GM21723 (cell line): ENCODE data around the gene ITIH6.
"Not testable (repeated sequence)": the region's sequence is repeated elsewhere in the genome, so short reads cannot be mapped to it uniquely, and the experiment has no call there.

Source experiments
- ATAC-seq: cut with Tn5 transposase; IDR thresholded peaks from one replicate; pipeline ENCODE4 v1.9.1; 2021; ENCODE audit warnings: mild to moderate bottlenecking, moderate library complexity; ENCODE audit not compliant: unreplicated experiment

ITIH6 gene

DNA sequence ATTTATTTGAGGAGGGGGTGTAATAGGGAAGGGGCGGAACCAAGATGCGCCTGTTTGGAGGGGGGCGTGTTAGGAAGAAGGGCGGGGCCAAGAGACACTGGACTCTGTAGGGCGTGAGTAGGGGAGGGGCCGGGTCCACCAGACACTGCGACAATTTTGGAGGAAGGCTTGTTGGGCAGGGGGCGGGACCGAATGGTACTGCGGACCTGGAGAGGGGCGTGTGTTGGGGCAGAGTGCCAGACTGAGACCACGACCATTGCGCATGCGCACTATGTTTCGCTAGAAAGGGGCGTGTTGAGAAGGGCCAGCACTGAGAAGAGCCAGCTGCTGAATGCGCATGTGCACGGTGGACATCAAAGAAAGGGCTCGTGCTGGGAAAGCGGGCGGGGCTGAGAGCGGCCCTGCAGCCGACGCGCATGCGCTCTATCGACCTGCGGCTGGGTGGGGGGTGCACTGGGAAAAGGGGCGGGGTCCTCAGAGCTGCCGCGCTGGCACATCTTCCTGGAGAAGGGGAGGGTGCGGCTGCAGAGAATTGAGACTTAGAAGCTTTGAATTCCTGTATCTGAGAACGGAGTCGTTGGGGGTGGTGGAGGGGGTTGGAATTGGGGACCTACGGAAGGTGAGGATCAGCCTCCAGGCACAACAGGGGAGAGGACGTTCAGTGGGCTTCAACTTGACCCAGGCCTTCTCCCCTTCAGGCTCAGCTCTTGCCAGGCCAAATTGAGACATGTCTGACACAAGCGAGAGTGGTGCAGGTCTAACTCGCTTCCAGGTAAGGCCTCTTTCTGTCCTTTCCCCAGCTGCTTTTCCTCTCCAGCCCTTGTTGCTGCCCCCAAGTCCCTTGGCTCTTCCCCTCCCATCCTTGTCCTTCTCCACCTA is 10.8 kb upstream of the ITIH6 start:
- ATAC-seq = peak; percentile 82

DNA sequence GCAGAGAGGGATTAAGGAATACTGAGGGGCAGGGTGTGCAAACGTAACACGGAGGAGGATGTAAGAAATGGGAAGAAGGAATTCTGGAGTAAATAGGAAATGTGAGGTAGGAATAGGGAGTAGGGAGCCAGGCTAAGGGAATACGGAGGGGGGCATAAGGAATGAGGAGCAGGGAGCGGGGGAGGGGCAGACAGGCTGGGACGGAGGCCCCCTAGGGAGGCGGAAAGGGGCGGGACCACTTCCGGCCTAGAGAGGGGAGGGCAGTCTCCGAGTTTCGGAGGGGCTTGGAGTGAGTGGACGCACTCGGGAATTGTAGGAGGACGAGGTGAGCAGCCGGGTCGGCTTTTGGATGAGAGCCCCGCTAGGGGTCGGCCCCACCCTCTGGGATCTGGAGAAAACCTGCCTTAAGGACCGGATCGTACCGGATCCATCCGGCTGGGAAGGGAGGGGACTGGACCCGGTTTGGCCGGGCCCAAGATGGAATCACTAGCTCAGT is 10.1 kb upstream of the ITIH6 start:
- peak; percentile 38 for ATAC-seq

- no peak for ATAC-seq
Observed at GRCh38 chrX:54807524-54808108, 9.6 kb upstream of the ITIH6 start, which contains the start of gene MAGED2. MAGED2 (plus strand) TSS chrX:54807745; CDS start chrX:54809332, 1,587 bp downstream.

GRCh38 chrX:54799046-54799445 is 991 bp upstream of the ITIH6 start:
- ATAC-seq = no peak

DNA sequence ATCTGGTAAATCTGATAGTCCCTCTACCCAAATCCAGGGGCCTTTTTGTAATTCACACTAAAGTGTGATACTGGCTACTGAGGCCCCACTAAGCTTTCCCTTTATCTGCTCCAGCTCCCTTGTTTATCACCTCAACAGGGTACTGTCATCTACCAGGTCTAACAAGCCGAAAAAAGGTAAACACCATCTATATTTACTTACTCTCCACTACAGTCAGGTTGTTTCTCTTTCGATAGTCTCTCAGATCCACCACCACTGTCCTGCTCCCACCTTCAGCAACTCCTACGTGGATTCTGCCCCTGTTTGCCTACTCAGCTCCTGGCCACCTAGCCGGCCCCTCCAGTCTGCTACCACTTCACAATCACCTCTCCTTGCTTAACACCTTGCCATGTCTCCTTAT is 3.3 kb downstream of the ITIH6 start:
- no peak for ATAC-seq

DNA sequence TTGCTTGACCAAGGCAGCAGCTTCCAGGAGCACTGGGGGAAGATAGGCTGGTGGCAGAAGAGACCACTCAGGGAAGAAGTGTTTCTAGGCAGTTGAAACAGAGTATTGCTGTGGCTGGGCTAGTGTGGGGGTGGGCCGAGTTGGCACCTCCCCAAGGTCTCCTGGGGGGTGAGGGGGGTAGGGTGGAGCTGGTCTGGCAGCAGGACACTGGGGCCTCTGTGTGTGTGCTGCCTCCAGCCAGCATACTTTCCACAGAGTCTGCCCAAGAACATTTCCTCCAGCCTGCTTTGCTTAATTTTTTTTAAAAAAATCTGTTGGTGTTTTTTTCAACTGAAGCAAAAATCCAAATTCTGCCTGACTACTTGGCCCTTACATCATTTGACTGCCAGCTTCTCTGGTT is 4.0 kb downstream of the ITIH6 start:
- ATAC-seq = no peak

GRCh38 chrX:54789405-54789804 is 8.7 kb downstream of the ITIH6 start:
- not testable (repeated sequence) for ATAC-seq

DNA sequence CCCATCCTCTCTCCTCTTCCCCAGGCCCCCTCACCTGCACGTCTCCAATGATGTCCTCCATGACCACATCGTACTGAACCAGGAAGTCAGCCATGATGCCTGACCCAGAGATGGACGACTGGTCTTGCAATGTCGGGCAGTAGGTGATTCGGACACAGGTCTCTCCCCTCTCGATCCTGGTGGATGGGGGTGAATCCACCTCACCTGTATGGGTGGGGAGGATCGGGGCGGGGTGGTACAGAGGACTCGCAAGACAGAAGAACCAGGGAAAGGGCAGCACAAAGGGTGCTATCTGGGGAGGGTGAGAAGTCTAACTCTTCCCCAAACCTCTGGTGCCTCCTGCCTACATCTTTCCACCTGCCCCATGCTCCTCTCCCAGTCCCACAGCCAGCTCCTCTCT is 9.6 kb downstream of the ITIH6 start:
- no peak for ATAC-seq

DNA sequence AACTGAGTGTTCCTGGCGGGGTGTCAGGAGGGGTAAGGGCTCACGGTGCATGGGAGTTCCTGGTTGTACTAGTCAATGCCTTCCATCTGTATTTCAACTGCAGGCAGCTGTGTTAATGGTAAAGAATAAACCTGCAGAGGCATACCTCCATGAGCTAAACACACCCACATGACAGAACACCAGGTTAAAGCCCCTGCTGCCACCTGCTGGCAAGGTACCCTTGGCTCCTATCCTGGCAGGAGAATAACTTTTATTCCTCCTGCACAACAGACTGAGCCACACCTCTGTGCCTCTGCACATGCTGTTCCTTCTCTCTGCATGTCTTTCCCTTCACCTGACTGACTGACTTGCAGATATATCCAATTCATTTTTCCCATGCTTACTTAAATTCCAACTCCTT is 11.1 kb downstream of the ITIH6 start:
- ATAC-seq = no peak

DNA sequence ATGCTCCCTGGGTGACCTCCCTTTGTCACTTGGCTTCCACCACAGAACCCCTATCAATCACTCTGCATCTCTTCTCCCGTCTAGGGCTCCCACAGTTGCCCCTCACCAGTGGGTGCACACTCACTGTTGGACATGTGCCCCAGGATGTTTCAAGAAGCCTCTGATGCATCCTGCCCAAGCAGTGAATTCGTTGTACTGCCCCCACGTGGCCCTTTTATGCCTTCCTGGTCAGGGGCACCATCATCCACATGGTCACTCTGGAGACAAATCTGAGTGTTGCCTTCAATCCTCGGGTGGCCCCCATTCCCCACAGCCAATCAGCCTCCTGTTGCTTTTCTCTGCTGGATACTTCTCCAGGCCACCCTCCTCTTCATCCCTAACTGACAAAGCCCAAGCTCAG is 12.2 kb downstream of the ITIH6 start:
- ATAC-seq = no peak

- no peak for ATAC-seq
Observed at GRCh38 chrX:54776987-54777672, 20.9 kb downstream of the ITIH6 start.

GRCh38 chrX:54776061-54776460 is 22.0 kb downstream of the ITIH6 start:
- ATAC-seq = no peak

DNA sequence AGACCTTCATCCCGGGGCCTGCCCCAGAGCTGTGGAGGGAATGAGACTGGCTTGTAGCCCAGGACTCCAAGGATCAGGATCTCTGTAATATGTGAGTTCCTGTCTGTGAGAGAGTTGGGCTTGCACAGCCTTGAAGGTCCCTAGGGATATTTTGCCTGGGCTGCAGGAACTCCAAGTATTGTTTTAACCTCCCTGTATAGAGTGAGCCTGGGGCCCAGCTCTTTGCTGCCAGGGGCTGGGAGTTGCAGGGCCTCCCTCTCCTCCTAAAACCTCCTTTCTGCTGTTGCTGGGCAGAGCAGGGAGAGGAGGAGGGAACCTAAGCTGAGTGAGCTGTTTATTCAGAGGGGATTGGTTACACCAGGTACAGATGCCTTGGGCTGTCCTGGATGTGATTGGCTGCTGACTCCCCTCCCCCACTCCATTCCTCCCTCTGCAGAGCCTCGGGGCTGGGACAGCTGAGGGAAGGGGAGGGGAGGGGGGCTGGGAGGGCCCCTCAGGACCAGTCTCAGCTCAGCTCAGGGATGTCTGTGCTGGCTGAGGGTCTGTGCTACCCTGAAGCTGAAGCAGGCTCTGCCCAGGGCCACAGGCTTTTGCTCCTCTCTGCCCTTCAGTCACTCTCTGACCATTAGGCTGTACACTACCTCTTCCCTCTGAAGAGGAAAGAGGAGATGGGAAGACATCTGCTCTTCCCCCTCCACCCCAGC is 23.5 kb downstream of the ITIH6 start:
- ATAC-seq = not testable (repeated sequence)

- no peak for ATAC-seq
Observed at GRCh38 chrX:54758114-54759055, 39.7 kb downstream of the ITIH6 start.

- ATAC-seq = no peak
Observed at GRCh38 chrX:54754854-54755253, 43.2 kb downstream of the ITIH6 start.

- no peak for ATAC-seq
Observed at GRCh38 chrX:54748626-54749025, 49.4 kb downstream of the ITIH6 start.

DNA sequence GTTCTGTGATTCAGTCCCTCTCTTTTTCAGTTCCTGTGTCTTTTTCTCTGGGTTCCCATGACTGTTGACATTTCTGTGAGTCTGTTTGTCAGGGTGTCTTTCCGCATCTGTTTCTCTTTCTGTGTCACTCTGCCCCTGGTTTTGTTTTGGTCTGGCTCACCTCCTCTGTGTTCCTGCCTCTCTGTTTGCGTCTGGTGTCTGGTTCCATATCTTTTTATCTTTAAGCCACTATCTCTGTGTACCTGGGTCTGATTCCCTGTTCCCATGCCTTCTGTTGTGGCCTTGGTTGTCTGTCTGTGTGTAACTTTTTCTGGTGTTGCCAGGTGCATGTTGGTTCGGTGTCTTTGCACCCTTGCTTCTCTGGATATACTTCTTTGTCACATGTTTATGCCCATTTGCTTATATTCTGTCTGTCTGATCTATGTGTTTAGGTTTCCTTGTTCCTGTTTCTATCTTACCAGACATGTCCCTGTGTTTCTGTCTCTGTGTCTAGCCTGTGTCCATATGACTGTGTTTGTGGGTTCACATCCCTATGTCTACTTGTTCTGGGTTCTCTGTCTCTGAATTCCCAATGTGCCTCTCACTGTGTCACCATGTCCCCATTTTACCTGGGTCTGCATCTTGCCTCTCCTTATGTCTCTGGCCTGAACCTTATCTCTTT is 50.2 kb downstream of the ITIH6 start:
- ATAC-seq = no peak

GRCh38 chrX:54746928-54747327 is 51.1 kb downstream of the ITIH6 start:
- ATAC-seq = no peak

DNA sequence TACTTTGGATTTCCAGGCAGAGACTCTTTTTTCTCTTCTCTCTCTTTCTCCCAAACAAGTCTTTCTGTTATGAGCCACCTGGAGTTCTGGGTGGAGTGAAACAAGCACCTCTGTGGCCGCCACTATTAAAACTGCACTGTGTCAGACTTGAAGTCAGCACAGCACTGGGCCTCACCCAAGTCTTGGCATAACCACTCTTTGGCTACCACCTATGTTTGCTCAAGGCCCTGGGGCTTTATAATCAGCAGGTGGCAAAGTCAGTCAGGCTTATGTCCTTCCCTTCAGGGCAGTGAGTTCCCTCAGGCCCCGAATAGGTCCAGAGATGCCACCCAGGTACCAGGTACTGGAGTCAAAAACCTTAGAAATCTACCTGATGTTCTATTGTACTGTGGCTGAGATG is 52.4 kb downstream of the ITIH6 start:
- no peak for ATAC-seq
